T-helper 9 cell (primary cell): Measurements from ENCODE around the gene RAB3GAP2.
"Not testable (repeated sequence)": the region's sequence is repeated elsewhere in the genome, so short reads cannot be mapped to it uniquely, and the experiment has no call there.

Experiments used
- DNase-seq: peaks from one replicate; pipeline ENCODE4 v3.0.0-alpha.2; 2020

RAB3GAP2 gene

DNA sequence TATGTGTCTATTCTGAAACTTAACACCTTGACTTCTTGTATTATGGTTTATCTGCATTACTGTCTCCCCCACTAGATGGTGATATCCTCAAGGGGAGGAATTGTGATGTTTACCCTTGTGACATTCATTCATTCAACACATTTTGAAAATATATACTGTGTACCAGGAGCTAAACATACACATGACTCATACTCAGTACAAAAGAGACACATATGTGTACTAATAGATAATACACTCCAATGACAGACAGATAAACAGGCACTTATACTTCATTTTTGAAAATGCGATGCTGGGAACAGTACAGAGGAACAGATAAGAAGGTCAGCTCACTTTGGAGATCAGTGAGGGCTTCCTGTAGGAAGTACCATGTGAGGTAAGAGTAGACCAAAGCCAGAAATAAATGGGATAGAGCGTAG, 8.9 kb upstream of the RAB3GAP2 start:
- DNase-seq, result no peak

DNA sequence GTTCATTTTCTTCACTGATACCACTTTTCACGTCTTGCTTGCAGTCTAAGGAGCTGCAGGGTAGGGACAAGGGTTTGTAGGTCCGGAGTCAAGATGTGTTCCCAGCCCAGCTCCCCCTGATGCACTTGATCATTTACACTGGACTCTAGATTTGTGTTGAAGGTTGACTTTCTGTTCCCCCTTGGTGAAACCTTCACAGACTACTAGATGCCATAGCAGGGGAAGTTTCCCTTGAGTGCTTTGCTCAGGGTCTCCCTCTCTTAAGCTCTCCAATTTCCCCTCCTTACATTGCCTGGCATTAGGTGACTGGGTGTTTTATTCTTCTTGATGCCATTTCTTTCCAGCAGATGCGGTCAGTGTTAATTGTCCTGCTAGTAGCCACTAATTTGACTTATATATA, 8.0 kb upstream of the RAB3GAP2 start:
- no peak for DNase-seq

GRCh38 chr1:220278991-220279390, 6.7 kb upstream of the RAB3GAP2 start:
- DNase-seq, result no peak

DNA sequence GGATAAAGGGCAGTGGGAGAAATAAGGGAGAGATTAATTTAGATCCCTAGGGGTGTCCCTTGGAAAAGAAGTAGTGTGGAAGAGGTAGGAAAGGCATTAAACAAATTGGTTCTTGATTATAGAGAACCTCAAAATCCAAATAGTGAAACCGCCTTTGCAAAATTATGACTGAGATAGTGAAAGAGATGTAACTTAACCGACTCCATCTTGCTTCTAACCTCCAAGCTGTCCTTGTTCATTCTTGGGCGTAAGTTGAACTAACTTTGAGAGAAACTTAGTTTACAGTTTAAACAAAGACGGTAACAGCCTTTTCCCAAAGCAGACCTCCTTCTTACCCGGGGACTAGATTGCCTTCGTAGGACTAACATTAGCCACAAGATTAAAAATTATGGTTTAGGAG, 3.2 kb upstream of the RAB3GAP2 start:
- DNase-seq, result no peak

DNA sequence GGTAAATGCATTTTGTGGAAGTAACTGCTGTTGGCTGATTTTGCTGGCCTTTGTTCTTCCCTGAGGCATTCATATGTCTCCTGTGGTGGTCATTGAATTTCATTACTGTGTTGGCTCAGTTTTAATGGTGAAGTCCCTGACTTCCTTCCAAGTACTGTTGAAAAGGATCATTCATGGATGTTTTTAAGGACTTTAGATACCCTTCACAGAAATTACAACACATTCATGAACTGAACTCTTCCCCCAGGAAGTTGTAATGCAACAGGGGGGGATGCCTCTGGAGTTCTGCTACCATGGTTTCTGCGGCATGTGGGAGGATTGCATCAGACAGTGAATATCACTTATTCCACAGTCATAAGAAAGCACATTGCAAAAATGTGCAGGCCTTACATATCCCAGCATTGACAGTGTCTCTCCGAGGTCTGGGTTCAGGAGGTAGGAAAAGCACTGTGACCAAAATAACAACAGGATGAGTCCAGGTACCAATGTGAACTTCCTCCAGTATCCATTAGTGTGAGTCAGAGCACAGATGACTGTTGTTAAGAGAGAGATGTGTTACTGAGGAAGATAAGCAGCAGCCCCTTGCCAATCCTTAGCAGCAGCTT, 2.1 kb upstream of the RAB3GAP2 start:
- DNase-seq, result no peak

GRCh38 chr1:220272841-220273090, 513 bp upstream of the RAB3GAP2 start:
- no peak for DNase-seq

- DNase-seq, result no peak
Measured at GRCh38 chr1:220271706-220272046, 577 bp downstream of the RAB3GAP2 start.

DNA sequence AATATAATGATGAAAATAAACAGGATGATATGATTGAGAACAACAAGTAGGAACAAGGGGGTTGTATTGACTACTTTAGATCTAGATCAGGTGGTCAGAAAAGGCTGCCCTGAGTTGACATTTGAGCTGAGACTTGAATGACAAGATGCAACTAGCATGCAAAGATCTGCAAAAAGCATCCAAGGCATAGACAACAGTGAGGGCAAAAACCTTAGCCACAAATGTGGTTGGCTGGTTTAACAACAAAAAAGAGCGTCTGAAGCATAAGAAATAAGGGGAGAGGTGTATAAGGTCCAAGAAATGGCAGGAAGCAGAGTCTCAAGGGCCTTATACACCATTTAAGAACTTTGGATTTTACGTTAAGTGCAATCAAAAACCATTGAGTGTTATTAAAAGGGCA, 3.2 kb downstream of the RAB3GAP2 start:
- no peak for DNase-seq

DNA sequence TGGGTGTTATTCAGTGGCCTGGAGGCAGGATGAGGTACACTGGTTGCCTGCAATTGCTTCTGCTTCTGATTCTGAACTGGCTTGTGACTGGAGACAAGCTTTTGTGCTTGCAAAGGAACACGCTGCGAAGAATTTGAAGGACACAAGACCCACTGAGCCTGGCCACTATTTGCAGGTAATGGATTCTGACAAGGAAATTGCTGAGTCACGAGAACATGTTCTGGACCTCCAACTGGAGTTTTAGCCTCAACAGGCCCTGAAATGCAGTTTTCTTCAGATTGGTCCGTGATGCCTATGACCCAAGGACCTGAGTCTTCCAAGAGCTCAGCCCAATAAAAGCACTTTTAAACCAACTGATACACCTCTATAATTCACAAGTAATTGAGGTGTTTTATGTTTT, 4.6 kb downstream of the RAB3GAP2 start:
- no peak for DNase-seq

DNA sequence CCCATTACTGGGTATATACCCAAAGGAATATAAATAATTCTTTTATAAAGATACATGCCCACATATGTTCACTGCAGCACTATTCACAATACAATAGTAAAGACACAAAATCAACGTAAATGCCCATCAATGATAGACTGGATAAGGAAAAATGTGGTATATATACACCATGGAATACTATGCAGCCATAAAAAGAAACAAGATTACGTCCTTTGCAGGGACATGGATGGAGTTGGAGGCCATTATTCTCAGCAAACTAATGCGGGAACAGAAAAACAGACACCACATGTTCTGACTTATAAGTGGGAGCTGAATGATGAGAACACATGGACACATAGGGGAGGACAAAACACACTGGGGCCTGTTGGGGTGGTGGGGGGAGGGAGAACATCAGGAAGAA, 12.0 kb downstream of the RAB3GAP2 start:
- DNase-seq, result not testable (repeated sequence)

- DNase-seq, result not testable (repeated sequence)
Measured at GRCh38 chr1:220259756-220260155, 12.5 kb downstream of the RAB3GAP2 start.

DNA sequence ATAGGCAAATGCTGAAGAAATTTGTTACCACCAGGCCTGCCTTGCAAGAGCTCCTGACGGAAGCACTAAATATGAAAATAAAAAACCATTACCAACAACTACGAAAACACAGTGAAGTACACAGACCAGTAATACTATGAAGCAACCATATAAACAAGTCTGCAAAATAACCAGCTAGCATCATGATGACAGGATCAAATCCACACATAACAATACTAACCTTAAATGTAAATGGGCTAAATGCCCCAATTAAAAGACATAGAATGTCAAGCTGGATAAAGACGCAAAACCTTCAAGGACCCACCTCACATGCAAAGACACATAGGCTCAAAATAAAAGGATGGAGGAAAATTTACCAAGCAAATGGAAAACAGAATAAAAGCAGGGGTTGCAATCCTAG, 16.1 kb downstream of the RAB3GAP2 start:
- not testable (repeated sequence) for DNase-seq

GRCh38 chr1:220255204-220255603, 17.0 kb downstream of the RAB3GAP2 start:
- DNase-seq, result no peak

DNA sequence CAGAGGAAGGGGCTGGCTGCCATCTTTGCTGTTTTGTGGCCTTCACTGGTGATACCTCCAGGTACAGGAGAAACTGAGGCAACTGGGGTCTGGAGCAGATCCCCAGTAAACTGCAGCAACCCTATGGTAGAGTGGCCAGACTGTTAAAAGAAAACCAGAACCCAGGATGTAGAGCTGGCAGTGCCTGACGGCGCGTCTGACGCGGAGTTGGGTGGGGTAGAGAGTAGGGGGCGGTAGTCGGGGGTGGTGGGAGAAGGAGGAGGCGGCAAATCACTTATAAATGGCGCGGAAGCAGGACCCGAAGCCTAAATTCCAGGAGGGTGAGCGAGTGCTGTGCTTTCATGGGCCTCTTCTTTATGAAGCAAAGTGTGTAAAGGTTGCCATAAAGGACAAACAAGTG, 19.0 kb downstream of the RAB3GAP2 start:
- not testable (repeated sequence) for DNase-seq

DNA sequence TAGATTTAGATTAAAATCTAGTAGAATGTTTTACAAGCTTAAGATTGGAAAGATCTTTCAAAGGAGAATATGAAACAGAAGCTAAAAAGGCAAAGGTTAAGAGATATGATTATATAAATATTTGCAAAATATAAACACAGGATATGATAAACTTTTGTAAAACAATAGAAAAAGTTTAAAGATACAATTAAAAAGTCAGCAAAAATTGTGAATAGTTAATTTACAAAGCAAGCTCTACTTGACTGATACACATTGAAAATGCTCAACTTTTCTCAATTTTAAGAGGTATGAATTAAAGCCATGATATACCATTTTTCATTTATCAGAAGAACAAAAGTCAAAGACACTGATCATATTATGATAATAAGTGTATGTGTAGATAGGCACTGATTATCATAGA, 21.0 kb downstream of the RAB3GAP2 start:
- DNase-seq, result no peak

DNA sequence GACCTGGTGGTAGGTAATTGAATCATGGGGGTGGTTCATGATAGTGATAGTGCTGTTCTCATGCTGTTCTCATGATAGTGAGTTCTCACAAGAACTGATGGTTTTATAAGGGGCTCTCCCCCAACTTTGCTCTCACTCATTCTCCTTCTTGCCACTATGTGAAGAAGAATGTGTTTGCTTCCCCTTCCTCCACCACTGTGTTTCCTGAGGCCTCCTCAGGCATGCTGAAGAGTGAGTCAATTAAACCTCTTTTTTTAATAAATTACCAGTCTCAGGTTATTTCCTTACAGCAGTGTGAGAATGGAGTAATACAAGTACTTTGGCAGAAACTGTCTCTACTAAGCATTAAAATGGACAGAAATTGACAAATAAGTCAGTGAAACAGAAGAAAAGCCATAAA, 21.6 kb downstream of the RAB3GAP2 start:
- DNase-seq, result no peak

DNA sequence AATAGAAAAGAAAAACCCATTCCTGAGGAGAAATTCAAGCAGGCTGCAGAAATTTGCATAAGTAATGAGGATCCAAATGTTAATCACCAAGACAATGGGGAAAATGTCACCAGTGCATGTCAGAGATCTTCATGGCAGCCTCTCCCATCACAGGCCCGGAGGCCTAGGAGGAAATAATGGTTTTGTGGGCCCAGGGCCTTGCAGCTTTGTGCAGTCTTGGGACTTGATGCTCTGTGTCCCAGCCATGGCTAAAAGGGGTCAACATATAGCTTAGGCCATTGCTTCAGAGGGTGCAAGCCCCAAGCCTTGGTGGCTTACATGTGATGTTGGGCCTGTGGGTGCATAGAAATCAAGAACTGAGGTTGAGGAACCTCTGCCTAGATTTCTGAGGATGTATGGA, 22.7 kb downstream of the RAB3GAP2 start:
- DNase-seq, result no peak

DNA sequence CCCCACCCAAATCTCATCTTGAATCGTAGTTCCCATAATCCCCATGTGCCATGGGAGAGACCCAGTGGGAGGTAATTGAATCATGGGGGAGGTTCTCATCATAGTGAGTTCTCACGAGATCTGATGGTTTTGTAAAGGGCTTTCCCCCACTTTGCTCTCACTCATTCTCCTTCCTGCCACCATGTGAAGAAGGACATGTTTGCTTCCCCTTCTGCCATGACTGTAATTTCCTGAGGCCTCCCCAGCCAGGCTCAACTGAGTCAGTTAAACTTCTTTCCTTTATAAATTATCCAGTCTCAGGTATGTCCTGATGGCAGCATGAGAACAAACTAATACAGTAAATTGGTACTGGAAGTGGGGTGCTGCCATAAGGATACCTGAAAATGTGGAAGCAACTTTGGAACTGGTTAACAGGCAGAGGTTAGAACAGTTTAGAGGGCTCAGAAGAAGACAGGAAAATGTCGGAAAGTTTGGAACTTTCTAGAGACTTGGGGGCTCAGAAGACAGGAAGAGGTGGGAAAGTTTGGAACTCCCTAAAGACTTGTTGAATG, 23.5 kb downstream of the RAB3GAP2 start:
- not testable (repeated sequence) for DNase-seq

DNA sequence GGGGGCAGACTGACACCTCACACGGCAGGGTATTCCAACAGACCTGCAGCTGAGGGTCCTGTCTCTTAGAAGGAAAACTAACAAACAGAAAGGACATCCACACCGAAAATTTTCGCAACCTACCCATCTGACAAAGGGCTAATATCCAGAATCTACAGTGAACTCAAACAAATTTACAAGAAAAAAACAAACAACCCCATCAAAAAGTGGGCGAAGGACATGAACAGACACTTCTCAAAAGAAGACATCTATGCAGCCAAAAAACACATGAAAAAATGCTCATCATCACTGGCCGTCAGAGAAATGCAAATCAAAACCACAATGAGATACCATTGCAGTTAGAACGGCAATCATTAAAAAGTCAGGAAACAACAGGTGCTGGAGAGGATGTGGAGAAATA, 26.4 kb downstream of the RAB3GAP2 start:
- not testable (repeated sequence) for DNase-seq

DNA sequence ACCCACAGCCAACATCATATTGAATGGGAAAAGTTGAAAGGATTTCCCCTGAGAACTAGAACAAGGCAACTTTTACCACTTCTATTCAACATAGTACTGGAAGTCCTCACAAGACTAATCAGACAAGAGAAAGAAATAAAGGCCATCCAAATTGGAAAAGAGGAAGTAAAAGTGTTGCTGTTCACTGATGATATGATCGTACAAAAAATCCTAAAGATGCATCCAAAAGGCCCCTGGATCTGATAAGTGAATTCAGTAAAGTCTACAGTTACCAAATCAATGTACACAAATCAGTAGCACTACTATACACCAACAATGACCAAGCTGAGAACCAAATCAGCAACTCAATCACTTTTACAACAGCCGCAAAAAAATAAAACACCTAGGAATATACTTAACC, 28.3 kb downstream of the RAB3GAP2 start:
- DNase-seq, result no peak

GRCh38 chr1:220241072-220241663, 31.1 kb downstream of the RAB3GAP2 start:
- DNase-seq, result no peak

DNA sequence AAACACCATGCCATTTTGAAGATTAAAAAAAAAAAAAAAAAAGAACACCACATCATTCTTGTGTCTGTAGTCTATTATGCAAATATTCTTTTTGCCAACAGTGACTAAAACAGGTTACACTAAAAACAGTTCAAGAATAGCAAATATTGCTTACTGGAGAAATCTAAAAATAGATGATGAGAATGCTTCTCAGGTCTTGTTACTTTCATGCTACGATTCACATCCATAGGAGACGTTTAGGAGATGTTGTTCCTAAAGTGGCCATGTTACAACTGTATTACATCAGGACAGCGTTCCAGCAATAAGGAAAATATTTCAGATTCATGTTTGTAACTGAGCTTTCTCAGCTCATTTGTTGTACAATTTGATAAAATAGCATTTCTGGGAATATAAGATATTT, 32.3 kb downstream of the RAB3GAP2 start:
- DNase-seq, result no peak

DNA sequence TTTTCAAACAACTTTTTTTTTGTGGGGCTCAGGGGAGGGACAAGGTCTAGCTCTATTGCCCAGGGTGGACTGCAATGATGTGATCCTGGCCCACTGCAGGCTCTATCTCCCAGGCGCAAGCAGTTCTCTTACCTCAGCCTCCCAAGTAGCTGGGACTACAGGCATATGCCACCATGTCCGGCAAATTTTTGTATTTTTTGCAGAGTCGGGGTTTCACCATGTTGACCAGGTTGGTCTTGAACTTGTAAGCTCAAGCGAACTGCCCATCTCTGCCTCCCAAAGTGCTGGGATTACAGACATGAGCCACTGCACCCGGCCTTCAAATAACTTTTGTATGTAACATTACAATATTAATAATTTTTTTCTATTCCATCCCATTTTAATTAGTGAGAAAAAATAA, 33.0 kb downstream of the RAB3GAP2 start:
- no peak for DNase-seq

- DNase-seq, result not testable (repeated sequence)
Measured at GRCh38 chr1:220236278-220236677, 36.0 kb downstream of the RAB3GAP2 start.

DNA sequence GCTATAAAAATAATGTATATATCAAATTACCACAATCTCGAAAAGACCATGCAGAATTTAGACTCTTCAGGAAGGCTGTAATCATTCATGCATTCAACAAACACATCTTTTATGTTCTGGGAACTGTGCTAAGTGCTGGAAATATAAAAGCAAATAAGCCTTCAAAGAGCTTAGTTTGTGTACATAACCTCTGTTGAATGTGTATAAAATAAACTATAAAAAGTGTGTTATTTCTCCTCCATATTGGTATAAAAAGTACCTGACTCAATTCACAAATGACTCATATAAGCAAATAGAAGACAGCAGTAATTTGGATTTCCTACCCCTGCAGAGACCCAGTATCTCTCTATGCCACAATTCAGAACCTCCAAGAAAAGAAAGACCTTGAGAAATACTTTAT, 36.8 kb downstream of the RAB3GAP2 start:
- no peak for DNase-seq
